ENCODE measurements around the gene EXOC6B. TPM values are rescaled to one million over a fixed set of nuclear protein-coding genes. Genes with fewer than 3 reads are reported as not detected.

The EXOC6B gene
- total and polyA plus RNA-seq, 10 of the 15 experiments (the other 5 are each of a cell fraction or from before 2014, with no cell fraction given), result 0.23 to 2.2 (median 1.2) TPM

- TF ChIP-seq MTA2 (IDR thresholded peaks at IDR 0.05; ENCODE audit: low read depth) (no peak), EZH2 (IDR thresholded peaks at IDR 0.05; ENCODE audit: borderline replicate concordance, control insufficient read depth, low read depth, low read length) (no peak), SP1 (IDR thresholded peaks at IDR 0.05; ENCODE audit: low read depth, low read length) (no peak), NFIC (IDR thresholded peaks at IDR 0.05; ENCODE audit: low read depth, low read length) (no peak), SUZ12 (IDR thresholded peaks at IDR 0.05; ENCODE audit: unreplicated experiment) (no peak), ZNF687 (IDR thresholded peaks at IDR 0.05) (no peak)
- ChIA-PET RAD21 (ENCODE audit: unreplicated experiment) (no interaction called here), SMC1A (ENCODE audit: uncharacterized antibody, unreplicated experiment) (interaction anchor here (0.8 kb wide), 1 partner anchor 148 kb away, joined by 3 read pairs; no protein-coding TSS in a partner anchor), POLR2A (no interaction called here), CTCF (no interaction called here)
- 27% methylated on average over 1 of the region's 1 CpG for WGBS (ENCODE audit: insufficient coverage, insufficient replicate concordance, low lambda C conversion rate, missing lambda C conversion rate)
- no peak overlapping the region for H3K27ac ChIP-seq (ENCODE audit: control insufficient read depth, insufficient read depth)
- no peak overlapping the region for H2AFZ ChIP-seq (ENCODE audit: control insufficient read depth, low read depth, low read length)
- ATAC-seq, result no peak
- H3K4me3 ChIP-seq, result no peak overlapping the region
- no TSS peak for BruUV-seq (replicated peaks)
- H3K36me3 ChIP-seq (ENCODE audit: control insufficient read depth in 2 of 2, insufficient read depth in 2 of 2, low read length in 1 of 2), result no peaks in the 10 kb centered on the region
- no peaks in the 10 kb centered on the region for H3K27me3 ChIP-seq (replicated peaks in 1 of 2; ENCODE audit: control insufficient read depth in 2 of 2, insufficient read depth in 2 of 2, low read length in 1 of 2)
- intact Hi-C loops (cut with micrococcal nuclease; ENCODE audit: unreplicated experiment), result no loop called here
- no peak for FAIRE-seq
- H3K79me2 ChIP-seq (ENCODE audit: control insufficient read depth, insufficient read depth, low read length), result no peaks in the 10 kb centered on the region
- in situ Hi-C loops (cut with MboI), result no loop called here
- no peak overlapping the region for H3K4me2 ChIP-seq (ENCODE audit: control insufficient read depth, insufficient read depth)
- H3K9ac ChIP-seq (ENCODE audit: control insufficient read depth, insufficient read depth, low read length), result no peak overlapping the region
- no peaks in the 10 kb centered on the region for H3K9me3 ChIP-seq (replicated peaks; ENCODE audit: control insufficient read depth, insufficient read depth, low read length)
- no peaks in the 10 kb centered on the region for H3K4me1 ChIP-seq (ENCODE audit: control insufficient read depth, insufficient read depth, low read length)
- no peak for DNase-seq (ENCODE audit: low read depth, low spot score)
- no peaks in the 10 kb centered on the region for H4K20me1 ChIP-seq (ENCODE audit: control insufficient read depth, insufficient read depth)
Measured at GRCh38 chr2:72176281-72176680, 649.6 kb downstream of the EXOC6B start.

Data from GM12878 (cell line).